Keratinocyte (primary cell): ENCODE data around the gene GSS.

Experiments used
- CTCF ChIP-seq, 3 experiments: IDR thresholded peaks in 1 of 3; conservative IDR thresholded peaks in 1 of 3; optimal IDR thresholded peaks in 1 of 3; 2 replicates in 2 of 3; 3 replicates in 1 of 3; pipeline versions ENCODE3 to v1.5.1; 2011; ENCODE audit warnings: low read length in 3 of 3, mild to moderate bottlenecking in 3 of 3, moderate library complexity in 2 of 3, control low read depth in 1 of 3, inconsistent platforms in 1 of 3; ENCODE audit not compliant: insufficient read depth in 2 of 3; ENCODE audit errors: extremely low read depth in 1 of 3
- EZH2 ChIP-seq: IDR thresholded peaks from one replicate; pipeline ENCODE4 v1.6.1; 2012; ENCODE audit warnings: inconsistent platforms, mild to moderate bottlenecking, low read length, moderate library complexity

- no peak for TF ChIP-seq CTCF (optimal IDR thresholded peaks at IDR 0.05 in 1 of 3, IDR thresholded peaks at IDR 0.05 in 1 of 3, conservative IDR thresholded peaks at IDR 0.05 in 1 of 3; ENCODE audit: extremely low read depth in 1 of 3, insufficient read depth in 2 of 3, low read length in 3 of 3)
- no peak for TF ChIP-seq EZH2
Observed at GRCh38 chr20:35000311-35000921, 44.8 kb upstream of the GSS start.
